HepG2 (cell line): ENCODE results near the gene TK1. TPM values are rescaled to one million over a fixed set of nuclear protein-coding genes. Genes with fewer than 3 reads are reported as not detected.

Experiments used
- ATAC-seq: fragments of 200-7000 bp; cut with Tn5 transposase; 3 replicates; pipeline ENCODE4 v1.9.1; 2020; ENCODE audit warnings: mild to moderate bottlenecking, moderate library complexity
- BruUV-seq: library from RNA; stranded (reverse); fragments of 400-500 nt; replicated peaks from 2 replicates; lab custom pipeline; 2021; lab: Mats Ljungman, UMichigan
- CTCF ChIA-PET: fragments of 300-600 bp; formaldehyde crosslinking; extraction: SDS; loops from one replicate; lab custom pipeline; 2021; ENCODE audit warnings: low total read pairs, inconsistent platforms, low intra/inter-chr PET ratio; lab: Yijun Ruan, JAX
- POLR2A ChIA-PET: fragments of 350-600 bp; sonication (Branson Sonifier 250); formaldehyde crosslinking; loops from one replicate; lab custom pipeline; 2020; ENCODE audit warnings: antibody characterized with exemption, inconsistent platforms; lab: Yijun Ruan, JAX
- DNase-seq: peaks from one replicate; pipeline ENCODE4 v3.0.0-alpha.2; 2015; ENCODE audit warnings: low spot score
- FAIRE-seq: peaks from 3 replicates; lab custom pipeline; 2011; peaks lifted over from hg19 to GRCh38; lab: Jason Lieb, UNC
- H2AFZ ChIP-seq: one replicate; pipeline ENCODE4 v1.6.1; 2011; ENCODE audit warnings: low read length, inconsistent platforms
- H3K27ac ChIP-seq: fragments of 300-600 bp; 3 replicates; pipeline ENCODE4 v1.8.0; 2011; ENCODE audit warnings: mixed run types, mild to moderate bottlenecking, mixed read lengths, low read length, inconsistent platforms; ENCODE audit not compliant: insufficient read depth; ENCODE audit errors: extremely low read length
- H3K27me3 ChIP-seq, 2 experiments: fragments of 200-600 bp in 1 of 2; 2 replicates in 1 of 2; 3 replicates in 1 of 2; pipeline versions ENCODE4 v1.6.0 to v1.8.0; 2011; ENCODE audit warnings: low read length in 2 of 2, mild to moderate bottlenecking in 2 of 2, moderate library complexity in 2 of 2, inconsistent platforms in 1 of 2; ENCODE audit not compliant: insufficient read depth in 2 of 2, control insufficient read depth in 1 of 2
- H3K36me3 ChIP-seq, 2 experiments: fragments of 200-600 bp in 1 of 2; replicated peaks in 1 of 2; 2 replicates in 1 of 2; 3 replicates in 1 of 2; pipeline versions ENCODE4 v1.5.1 to v1.8.0; 2011; ENCODE audit warnings: low read length in 2 of 2, inconsistent platforms in 1 of 2; ENCODE audit not compliant: insufficient read depth in 2 of 2, control insufficient read depth in 1 of 2
- H3K4me1 ChIP-seq: 2 replicates; pipeline ENCODE4 v1.5.1; 2012; ENCODE audit warnings: low read length, inconsistent platforms; ENCODE audit not compliant: insufficient read depth
- H3K4me2 ChIP-seq: 2 replicates; pipeline ENCODE4 v1.6.0; 2011; ENCODE audit warnings: low read depth, low read length, inconsistent platforms
- H3K4me3 ChIP-seq, 3 experiments: fragments of 200-600 bp in 1 of 3; sonication (generic), shearing (Covaris generic) in 1 of 3; replicated peaks in 1 of 3; 2 replicates each; pipeline ENCODE4 v1.5.1; 2011 to 2016; ENCODE audit warnings: low read length in 3 of 3, inconsistent platforms in 2 of 3, low read depth in 2 of 3, mild to moderate bottlenecking in 2 of 3, control low read depth in 1 of 3, mixed read lengths in 1 of 3; ENCODE audit not compliant: insufficient read depth in 1 of 3
- H3K79me2 ChIP-seq: one replicate; pipeline ENCODE4 v1.6.1; 2011; ENCODE audit warnings: low read length, inconsistent platforms; ENCODE audit not compliant: insufficient read depth
- H3K9ac ChIP-seq: 2 replicates; pipeline ENCODE4 v1.6.0; 2011; ENCODE audit warnings: mild to moderate bottlenecking, low read depth, low read length, inconsistent platforms; ENCODE audit not compliant: insufficient read depth
- H3K9me3 ChIP-seq: 2 replicates; pipeline ENCODE4 v1.5.1; 2012; ENCODE audit warnings: mild to moderate bottlenecking, low read length
- H4K20me1 ChIP-seq: 2 replicates; pipeline ENCODE4 v1.6.0; 2011; ENCODE audit warnings: inconsistent platforms, mild to moderate bottlenecking, low read length, moderate library complexity; ENCODE audit not compliant: insufficient read depth
- FOXK1 ChIP-seq: sonication (generic); formaldehyde crosslinking; IDR thresholded peaks from 2 replicates; pipeline ENCODE4 v1.4.0; 2020; ENCODE audit warnings: low read depth, missing genetic modification reagents, borderline replicate concordance
- HNRNPLL ChIP-seq: fragments of 200-400 bp; formaldehyde crosslinking; IDR thresholded peaks from 2 replicates; pipeline ENCODE4 v1.6.1; 2017; ENCODE audit warnings: mild to moderate bottlenecking, low read depth, low read length; ENCODE audit not compliant: poor library complexity, severe bottlenecking
- KDM2A ChIP-seq: sonication (generic); formaldehyde crosslinking; IDR thresholded peaks from 2 replicates; pipeline ENCODE4 v1.4.0; 2020; ENCODE audit warnings: low read depth, missing genetic modification reagents, borderline replicate concordance
- KLF12 ChIP-seq: sonication (generic); formaldehyde crosslinking; IDR thresholded peaks from 2 replicates; pipeline ENCODE4 v1.4.0; 2020; ENCODE audit warnings: missing genetic modification reagents, borderline replicate concordance
- MED8 ChIP-seq: sonication (generic); formaldehyde crosslinking; IDR thresholded peaks from 2 replicates; pipeline ENCODE4 v1.8.1; 2023; ENCODE audit warnings: mild to moderate bottlenecking, missing genetic modification reagents; ENCODE audit not compliant: insufficient replicate concordance
- NCOR1 ChIP-seq: fragments of 200-600 bp; sonication (generic); IDR thresholded peaks from 2 replicates; pipeline ENCODE4 v1.7.0; 2017; ENCODE audit warnings: antibody characterized with exemption, low read length, borderline replicate concordance
- NFE2L1 ChIP-seq: sonication (generic); formaldehyde crosslinking; IDR thresholded peaks from 2 replicates; pipeline ENCODE4 v1.4.0; 2020; ENCODE audit warnings: missing genetic modification reagents, mild to moderate bottlenecking, borderline replicate concordance
- NR3C1 ChIP-seq: sonication (generic); formaldehyde crosslinking; IDR thresholded peaks from 2 replicates; pipeline ENCODE4 v1.4.0; 2020; ENCODE audit warnings: missing genetic modification reagents
- PHF8 ChIP-seq: sonication (generic); formaldehyde crosslinking; IDR thresholded peaks from 2 replicates; pipeline ENCODE4 v1.5.0; 2020; ENCODE audit warnings: missing genetic modification reagents
- PLRG1 ChIP-seq: fragments of 450-650 bp; conservative IDR thresholded peaks from 2 replicates; pipeline ENCODE4 v1.6.1; 2016
- PRDM10 ChIP-seq: sonication (generic); formaldehyde crosslinking; IDR thresholded peaks from 2 replicates; pipeline ENCODE4 v1.4.0; 2020; ENCODE audit warnings: low read depth, missing genetic modification reagents
- SAP130 ChIP-seq: IDR thresholded peaks from 2 replicates; pipeline ENCODE4 v1.6.1; 2016; ENCODE audit warnings: low read depth
- SMAD1 ChIP-seq: sonication (generic); formaldehyde crosslinking; IDR thresholded peaks from 2 replicates; pipeline ENCODE4 v1.4.0; 2020; ENCODE audit warnings: missing genetic modification reagents, low read depth, mild to moderate bottlenecking, borderline replicate concordance
- SP5 ChIP-seq: IDR thresholded peaks from 2 replicates; pipeline ENCODE4 v1.6.1; 2016; ENCODE audit warnings: low read depth, borderline replicate concordance
- ZBTB3 ChIP-seq: sonication (generic); formaldehyde crosslinking; IDR thresholded peaks from 2 replicates; pipeline ENCODE4 v1.4.0; 2020; ENCODE audit warnings: low read depth, mild to moderate bottlenecking, moderate library complexity, missing genetic modification reagents, borderline replicate concordance
- ZEB1 ChIP-seq: IDR thresholded peaks from 2 replicates; pipeline ENCODE4 v1.6.1; 2012; ENCODE audit warnings: mild to moderate bottlenecking, low read depth, inconsistent platforms; ENCODE audit not compliant: insufficient replicate concordance
- ZNF143 ChIP-seq: sonication (generic); formaldehyde crosslinking; IDR thresholded peaks from 2 replicates; pipeline ENCODE4 v1.4.0; 2020; ENCODE audit warnings: missing genetic modification reagents
- ZNF20 ChIP-seq: sonication (generic); formaldehyde crosslinking; IDR thresholded peaks from 2 replicates; pipeline ENCODE4 v1.4.0; 2020; ENCODE audit warnings: mild to moderate bottlenecking, moderate library complexity, missing genetic modification reagents
- ZNF235 ChIP-seq: sonication (generic); formaldehyde crosslinking; IDR thresholded peaks from 2 replicates; pipeline ENCODE4 v1.8.1; 2023; ENCODE audit warnings: mild to moderate bottlenecking, missing genetic modification reagents, borderline replicate concordance
- ZNF484 ChIP-seq: sonication (generic); formaldehyde crosslinking; IDR thresholded peaks from 2 replicates; pipeline ENCODE4 v1.5.1; 2020; ENCODE audit warnings: mild to moderate bottlenecking, low read depth, missing genetic modification reagents, borderline replicate concordance
- ZNF773 ChIP-seq: sonication (generic); formaldehyde crosslinking; IDR thresholded peaks from 2 replicates; pipeline ENCODE4 v1.4.0; 2020; ENCODE audit warnings: missing genetic modification reagents, borderline replicate concordance
- WGBS: methylation state at CpG from one replicate; pipeline ENCODE4 v1.1.6; 2017; ENCODE audit warnings: low lambda C conversion rate; 5-methylcytosine and 5-hydroxymethylcytosine counted together
- in situ Hi-C: cut with HindIII; loops from 2 replicates; pipeline ENCODE4 v1.10.0; 2017; ENCODE audit warnings: low pct_unique_long_range_greater_than_20kb; ENCODE audit not compliant: extremely low pct_ligation_motif_present
- intact Hi-C: fragments of 100-400 bp; cut with micrococcal nuclease; formaldehyde crosslinking; loops from one replicate; pipeline ENCODE4 v1.10.0; 2022; ENCODE audit not compliant: unreplicated experiment
- polyA plus RNA-seq, 8 experiments: library from polyadenylated mRNA; depleted of rRNA in 3 of 8; stranded (reverse) in 7 of 8; unstranded in 1 of 8; fragments of >200 nt; fragmentation: Illumina TruSeq in 4 of 8; extraction: Trizol in 4 of 8; gene quantifications; 2 replicates each; pipeline versions ENCODE4 v1.2.1 to v1.2.3, GENCODE V29; 2011 to 2016; ENCODE audit warnings: low read depth in 4 of 8, missing spikeins in 1 of 8, mixed read lengths in 1 of 8; ENCODE audit not compliant: insufficient read depth in 1 of 8
- total RNA-seq, 5 experiments: library from RNA; depleted of rRNA; stranded (reverse); fragments of >200 nt; fragmentation: Illumina TruSeq; extraction: Trizol; gene quantifications; 2 replicates each; pipeline ENCODE4 v1.2.3, GENCODE V29; 2016; ENCODE audit warnings: low read depth in 1 of 5

TK1 gene
- total and polyA plus RNA-seq, 2 of the 13 experiments (the other 11 are each of a cell fraction or from before 2014, with no cell fraction given), result 45.0 to 96.0 TPM

- Histone ChIP-seq H3K4me1 (peaks cover 54% of the 10 kb centered on the region), H3K27me3 (no peaks in the 10 kb centered on the region), H3K36me3 (peaks cover 21 to 30% of the 10 kb centered on the region in 2 experiments; a peak in 4 of 5 replicates), H3K9ac (peak overlapping the region; percentile 90), H2AFZ (no peak overlapping the region), H3K4me3 (peak overlapping the region; percentile 67 to 95 (median 86)), H3K27ac (peak overlapping the region; percentile 91), H3K4me2 (peak overlapping the region; percentile 90), H4K20me1 (peaks cover 3% of the 10 kb centered on the region; the same call in 1 of the 2 replicates), H3K79me2 (peaks cover 19% of the 10 kb centered on the region), H3K9me3 (no peaks in the 10 kb centered on the region)
- ChIA-PET POLR2A (interaction anchor here (0.6 to 4.4 kb wide), 15 partner anchors 8 to 1972 kb away, joined by 3 to 57 read pairs (median 5); partner anchors contain the start of genes AFMID and TK1), CTCF (no interaction called here)
- intact Hi-C loops (loop anchor here (5.0 kb wide), 1 partner anchor 39 kb away; the partner anchor contains the start of gene SYNGR2), in situ Hi-C loops (no loop called here)
- DNase-seq, result peak; percentile 45
- peak; percentile 48 for ATAC-seq
- no peak for FAIRE-seq
- WGBS, result 0% methylated on average over 10 of the region's 39 CpGs
- TSS peak; percentile 83 for BruUV-seq
- TF ChIP-seq ZNF773 (CRISPR knock-in tag) (peak; percentile 84; the same call in 1 of the 2 replicates), KLF12 (0 out of 2 replicates have a peak, but pooled peaks have one; percentile 34), FOXK1 (0 out of 2 replicates have a peak, but pooled peaks have one; percentile 16), SAP130 (CRISPR knock-in tag) (no peak; the same call in 1 of the 2 replicates), KDM2A (CRISPR knock-in tag) (no peak; the same call in none of the 2 replicates), PRDM10 (CRISPR knock-in tag) (0 out of 2 replicates have a peak, but pooled peaks have one; percentile 4), ZBTB3 (0 out of 2 replicates have a peak, but pooled peaks have one; percentile 5), SMAD1 (CRISPR knock-in tag) (no peak), SP5 (peak; percentile 59; the same call in 1 of the 2 replicates), PHF8 (CRISPR knock-in tag) (peak; percentile 51), PLRG1 (no peak), NR3C1 (CRISPR knock-in tag) (no peak), NFE2L1 (no peak; the same call in 1 of the 2 replicates), NCOR1 (no peak), ZNF20 (CRISPR knock-in tag) (0 out of 2 replicates have a peak, but pooled peaks have one; percentile 34), ZNF484 (no peak), MED8 (no peak), ZNF235 (CRISPR knock-in tag) (0 out of 2 replicates have a peak, but pooled peaks have one; percentile 63), HNRNPLL (peak; percentile 32), ZNF143 (no peak), ZEB1 (no peak)
Observed at GRCh38 chr17:78127888-78128550, 58.8 kb downstream of the TK1 start.
